GM08714 (cell line): ENCODE data around the gene ABCB6.

Experiments used
- H3K4me3 ChIP-seq: fragments of 200-500 bp; sonication (Bioruptor generic); 2 replicates; pipeline ENCODE4 v1.5.1; 2014; ENCODE audit warnings: mild to moderate bottlenecking, low read length, inconsistent platforms
- ZNF274 ChIP-seq: IDR thresholded peaks from 2 replicates; pipeline ENCODE4 v1.6.1; 2012; ENCODE audit warnings: mild to moderate bottlenecking, low read depth, low read length

ABCB6 gene

DNA sequence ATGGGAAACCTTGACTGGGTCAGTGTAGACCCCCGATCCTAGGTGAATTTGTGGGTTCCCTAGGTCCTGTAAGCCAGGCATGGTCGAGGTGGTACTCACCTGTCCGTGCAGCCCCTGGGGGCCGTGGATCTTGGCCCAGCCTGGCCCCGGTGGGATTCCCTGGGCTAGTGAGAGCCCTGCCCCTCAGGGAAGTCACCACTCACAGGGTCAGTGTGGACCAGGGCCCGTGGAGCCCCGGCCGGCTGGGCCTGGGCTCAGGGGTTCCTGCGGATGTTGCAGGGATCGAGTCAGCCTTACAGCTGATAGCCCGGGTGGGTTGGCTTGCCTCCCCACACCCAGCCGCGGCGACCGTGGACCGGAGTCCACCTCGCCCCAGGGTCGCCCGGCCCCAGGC is 10.2 kb upstream of the ABCB6 start:
- no peak for TF ChIP-seq ZNF274

DNA sequence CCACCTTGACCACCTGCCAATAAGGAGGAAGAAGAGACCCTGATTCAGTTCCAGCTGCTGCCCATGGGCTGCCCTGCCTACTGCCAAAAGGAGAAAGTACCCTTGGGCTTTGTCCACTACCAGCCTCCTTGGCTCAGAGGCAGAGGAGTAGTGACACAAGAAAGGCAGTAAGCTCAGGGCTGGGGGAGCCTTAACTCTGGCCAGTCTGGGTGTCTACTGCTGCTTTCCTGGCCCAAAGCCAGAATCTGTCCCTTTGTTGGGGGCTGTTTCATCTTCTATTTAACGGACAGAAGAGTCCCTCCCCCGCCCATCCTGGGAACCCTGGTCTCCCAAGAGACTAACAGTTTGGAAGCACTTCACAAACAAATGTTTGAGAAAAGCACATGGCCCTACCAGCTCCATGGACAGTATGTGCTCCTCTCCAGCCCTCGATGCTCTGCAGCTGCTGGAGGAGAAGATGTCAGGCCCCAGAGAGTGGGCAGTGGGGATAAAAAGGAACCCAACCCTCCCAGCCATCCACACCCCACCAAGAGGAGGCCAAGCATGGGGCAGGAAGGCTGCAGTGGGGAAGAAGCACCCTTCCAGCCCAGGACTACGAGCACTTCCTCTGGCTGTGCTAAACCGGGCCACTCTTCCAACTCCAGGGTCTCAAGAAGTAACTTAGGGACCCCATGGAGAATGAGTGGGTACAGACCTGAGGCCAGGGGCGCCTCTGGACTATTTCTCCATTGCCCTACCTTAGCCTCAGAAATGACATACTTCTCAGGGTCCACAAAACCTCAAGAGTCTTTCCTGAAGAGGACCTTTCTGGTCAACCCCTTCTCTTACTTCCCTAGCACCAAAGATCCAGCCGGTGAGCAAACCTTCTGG is 9.5 kb upstream of the ABCB6 start:
- TF ChIP-seq ZNF274: no peak
- H3K4me3 ChIP-seq: peak overlapping the region; percentile 92

More for the DNA sequence above, 10.2 kb upstream of the ABCB6 start:
- H3K4me3 ChIP-seq: peak overlapping the region; percentile 92

DNA sequence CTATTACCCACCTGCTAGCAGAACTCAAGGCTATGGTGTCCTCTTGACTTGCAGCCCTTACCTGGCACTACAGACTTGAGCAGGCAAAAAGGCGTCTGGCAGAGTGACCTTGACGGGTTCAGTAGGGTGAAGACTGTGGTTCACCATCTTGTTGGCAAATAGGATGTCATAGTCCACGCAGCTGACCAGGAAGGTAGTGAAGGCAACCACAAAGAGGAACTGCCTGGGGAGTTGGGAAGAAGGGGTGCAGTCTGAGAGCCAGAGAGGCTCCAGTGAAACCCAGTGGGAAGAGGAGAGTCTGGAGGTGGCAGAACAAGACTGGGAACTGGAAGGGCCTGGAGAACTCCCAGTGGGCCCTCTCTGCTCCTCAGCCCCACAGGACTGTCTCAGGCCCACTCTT is 6.6 kb upstream of the ABCB6 start:
- H3K4me3 ChIP-seq: no peak overlapping the region
- no peak for TF ChIP-seq ZNF274

DNA sequence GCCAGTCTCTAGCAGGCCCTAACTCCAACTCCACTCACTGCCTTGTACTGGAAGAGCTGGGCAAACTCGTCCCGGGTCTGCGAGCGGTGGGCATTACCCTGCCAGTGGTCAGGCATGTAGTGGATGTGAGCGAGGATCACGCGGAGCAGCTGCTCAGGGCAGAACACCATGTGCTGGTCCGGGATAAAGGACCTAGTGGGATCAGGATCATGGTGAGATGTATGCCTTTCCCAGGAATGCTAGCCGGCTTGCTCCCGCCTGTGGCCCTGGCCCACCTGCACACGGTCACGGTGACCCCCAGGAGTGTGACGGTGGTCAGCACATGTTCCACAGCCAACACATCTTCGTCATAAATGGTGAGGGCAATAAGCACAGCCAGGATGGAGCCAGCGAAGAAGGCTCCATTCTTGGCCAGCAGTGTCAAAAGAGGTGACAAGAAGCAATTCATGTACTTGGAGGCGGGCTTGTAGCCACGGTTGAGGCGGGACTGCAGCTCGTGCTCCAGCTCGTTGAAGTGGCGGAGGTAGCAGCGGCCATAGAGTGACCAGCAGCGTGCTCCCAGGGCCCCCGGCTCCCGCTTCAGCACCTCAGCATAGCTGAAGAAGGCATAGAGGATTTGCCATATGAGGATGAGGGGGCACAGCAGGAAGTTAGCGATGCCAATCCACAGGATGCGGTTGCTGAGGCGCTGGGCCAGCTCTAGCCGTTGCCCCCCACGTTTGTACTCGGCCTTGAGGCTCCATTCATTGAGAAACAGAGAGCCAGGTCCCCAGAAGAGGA is 5.3 kb upstream of the ABCB6 start:
- no peak for TF ChIP-seq ZNF274

DNA sequence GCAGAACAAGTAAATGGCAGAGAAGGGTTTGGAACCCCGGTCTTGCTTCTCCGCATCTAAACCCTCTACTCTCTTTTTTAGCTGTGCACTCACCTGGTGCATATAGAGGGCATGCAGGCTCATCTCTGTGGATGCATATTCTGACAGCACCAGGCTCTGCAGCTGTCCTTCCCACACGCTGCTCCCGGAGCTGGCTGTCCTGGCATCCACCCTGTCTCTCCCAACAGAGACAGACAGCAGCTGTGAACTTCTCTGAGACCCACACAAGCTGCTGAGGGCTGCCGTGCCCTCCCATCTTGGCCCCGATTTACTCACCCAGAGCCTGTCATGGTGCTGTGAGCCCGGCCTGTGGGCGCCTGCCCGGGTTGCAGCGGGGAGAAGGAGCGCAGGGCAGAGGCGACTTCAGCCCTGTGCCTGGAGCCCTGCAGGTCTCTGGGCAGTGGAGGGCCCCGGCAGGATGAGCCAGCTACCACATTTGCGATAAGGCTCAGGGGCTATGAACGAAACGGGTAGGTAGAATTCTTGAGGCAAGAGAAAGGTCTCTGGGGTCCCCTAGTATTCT is 3.3 kb upstream of the ABCB6 start:
- no peak for TF ChIP-seq ZNF274
- no peak overlapping the region for H3K4me3 ChIP-seq

More for the DNA sequence above, 5.3 kb upstream of the ABCB6 start:
- H3K4me3 ChIP-seq: no peak overlapping the region

DNA sequence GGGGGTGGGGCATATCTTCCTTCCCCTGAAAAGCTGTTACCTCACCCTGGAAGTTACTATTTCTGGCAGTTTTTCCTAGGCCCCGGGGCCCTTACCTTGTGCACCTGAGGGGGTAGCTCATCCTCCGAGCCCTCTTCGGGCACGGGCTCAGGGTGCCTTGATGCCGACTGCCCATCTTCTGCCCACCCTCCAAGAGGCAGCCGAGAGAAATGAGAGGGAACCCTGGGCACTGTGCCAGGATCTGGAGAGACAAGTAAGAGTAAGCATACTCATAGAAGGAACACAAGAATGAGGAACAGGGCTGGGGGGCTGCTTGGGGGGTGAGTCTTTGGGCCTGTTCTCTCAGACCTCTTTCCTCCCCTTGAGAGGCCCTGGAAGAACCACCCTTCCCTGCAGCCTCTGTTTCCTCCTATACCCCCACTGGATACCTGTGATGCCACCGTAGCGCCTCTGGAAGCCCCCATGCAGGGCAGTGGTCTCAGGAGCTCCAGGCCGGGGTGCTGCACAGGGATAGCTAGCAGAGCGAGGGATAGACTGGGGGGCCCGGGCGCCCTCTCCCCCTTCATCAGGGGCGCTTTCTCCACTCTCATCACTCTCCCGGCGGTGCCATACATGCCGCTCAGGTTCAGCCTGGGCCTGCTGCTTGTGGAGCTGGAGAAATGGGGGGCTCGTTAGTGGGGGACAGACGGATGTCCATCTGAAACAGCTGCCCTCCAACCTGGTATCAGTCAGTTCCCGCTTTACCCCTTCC is 2.1 kb upstream of the ABCB6 start:
- no peak for TF ChIP-seq ZNF274
- H3K4me3 ChIP-seq: no peak overlapping the region

DNA sequence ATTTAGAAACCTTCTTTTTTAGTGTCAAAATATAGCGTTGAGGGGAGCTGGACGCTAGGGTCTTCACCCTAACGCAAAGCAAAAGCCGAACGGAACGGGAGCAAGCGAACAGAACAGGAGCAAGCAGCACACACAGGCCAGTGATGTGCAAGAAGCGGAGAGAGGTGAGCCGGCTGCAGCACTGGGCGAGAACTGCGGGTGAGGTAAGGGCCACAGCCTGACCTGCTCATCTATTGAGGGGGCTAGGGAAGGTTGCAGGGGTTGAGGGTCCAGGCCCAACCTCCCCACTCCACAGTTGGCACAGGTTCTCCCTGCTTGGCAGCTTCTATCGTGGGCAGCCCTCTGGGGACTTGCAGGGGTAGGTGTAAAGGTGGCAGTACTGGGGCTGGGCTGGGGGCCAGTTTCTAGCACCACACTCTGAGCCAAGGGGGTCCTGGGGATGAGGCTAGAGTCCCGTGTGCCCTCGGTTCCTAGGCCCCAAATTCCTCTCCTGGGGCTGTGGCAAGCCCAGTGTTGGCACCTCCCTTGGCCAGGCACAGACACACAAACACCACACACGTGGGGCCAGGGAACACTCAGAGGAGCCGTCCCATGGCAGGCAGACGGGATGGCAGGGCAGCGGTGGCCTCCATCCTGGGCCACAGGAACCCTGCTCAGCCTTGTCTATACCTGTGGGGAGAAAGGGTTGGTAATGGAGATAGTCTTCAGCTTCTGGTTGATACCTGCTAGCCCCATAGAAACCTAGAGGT is 1.2 kb upstream of the ABCB6 start:
- TF ChIP-seq ZNF274: no peak

DNA sequence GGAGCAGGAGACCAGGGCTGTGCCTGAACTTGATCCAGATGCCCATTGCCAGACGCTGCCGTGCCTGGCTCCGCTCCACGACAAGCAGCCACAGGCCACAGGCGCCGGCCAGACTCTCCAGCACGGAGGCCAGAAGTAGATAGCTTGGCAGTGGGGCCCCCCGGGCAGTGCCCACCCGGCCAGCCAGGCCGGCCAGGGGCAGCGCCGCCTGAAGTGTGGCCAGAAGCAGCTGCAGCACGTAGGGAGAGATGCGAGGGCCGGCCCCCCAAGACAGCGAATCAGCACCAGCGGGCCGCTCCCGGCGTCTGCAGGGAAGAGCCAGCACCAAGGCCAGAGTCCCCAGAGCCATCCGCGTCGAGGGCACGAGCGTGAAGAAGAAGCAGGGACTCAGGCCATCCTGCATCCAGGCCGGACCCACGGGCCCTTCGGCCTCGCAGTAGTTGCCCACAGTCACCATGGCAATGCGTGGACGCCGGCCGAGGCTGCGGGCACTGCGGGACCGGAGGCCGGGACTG is 484 bp downstream of the ABCB6 start:
- TF ChIP-seq ZNF274: no peak

More for the DNA sequence above, 1.2 kb upstream of the ABCB6 start:
- no peak overlapping the region for H3K4me3 ChIP-seq

DNA sequence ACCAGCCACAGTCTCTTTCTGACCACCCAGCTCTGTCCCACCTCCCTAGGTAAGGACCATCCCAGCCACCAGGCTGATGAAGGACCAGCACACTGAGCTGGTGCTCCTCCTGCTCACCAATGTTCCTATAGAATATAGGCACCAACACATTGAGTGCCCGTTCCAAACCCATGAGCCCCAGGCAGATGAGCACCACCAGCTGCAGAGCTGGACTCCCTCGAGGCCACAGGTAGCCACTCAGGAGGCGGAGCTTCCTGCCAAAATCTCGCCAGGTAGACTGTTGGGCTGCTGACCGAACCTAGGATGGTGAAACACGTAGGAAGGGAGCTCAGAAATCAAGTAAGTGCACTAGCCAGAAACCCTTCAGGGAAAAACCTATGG is 2.2 kb downstream of the ABCB6 start:
- no peak for TF ChIP-seq ZNF274
- no peak overlapping the region for H3K4me3 ChIP-seq

More for the DNA sequence above, 484 bp downstream of the ABCB6 start:
- peak overlapping the region; percentile 68; the same call in 1 of the 2 replicates for H3K4me3 ChIP-seq

DNA sequence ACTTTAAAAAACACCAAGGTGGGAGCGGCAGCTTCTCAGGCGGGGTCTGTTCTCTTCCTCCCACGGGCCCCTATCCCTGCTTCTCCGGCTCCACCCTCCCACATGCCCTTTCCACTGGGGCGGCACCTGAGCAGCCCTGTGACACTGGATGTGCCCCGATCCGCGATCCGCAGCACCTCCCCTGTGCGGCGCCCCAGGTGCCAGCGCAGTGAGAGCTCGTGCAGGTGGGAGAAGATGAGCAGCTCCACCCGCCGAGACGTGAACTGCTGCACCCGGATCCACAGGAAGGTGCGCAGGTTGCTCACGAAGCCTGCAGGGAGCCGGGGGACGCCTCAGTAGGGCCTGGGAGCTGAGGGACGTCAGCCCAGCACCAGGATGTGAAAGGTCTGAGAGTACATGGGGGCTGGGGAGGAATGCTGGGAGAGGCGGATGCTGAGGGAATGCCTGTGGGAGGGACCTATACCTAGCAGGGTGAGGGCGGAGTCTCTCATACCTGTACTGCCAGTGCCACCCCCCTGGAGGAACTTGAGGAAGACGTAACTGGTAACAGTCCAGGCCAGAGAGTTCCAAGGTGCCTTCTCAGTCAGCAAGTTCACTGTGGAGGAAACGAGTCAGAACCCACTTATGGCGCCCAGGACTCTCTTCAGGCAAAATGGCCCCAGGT is 2.8 kb downstream of the ABCB6 start:
- no peak for TF ChIP-seq ZNF274
- H3K4me3 ChIP-seq: no peak overlapping the region

DNA sequence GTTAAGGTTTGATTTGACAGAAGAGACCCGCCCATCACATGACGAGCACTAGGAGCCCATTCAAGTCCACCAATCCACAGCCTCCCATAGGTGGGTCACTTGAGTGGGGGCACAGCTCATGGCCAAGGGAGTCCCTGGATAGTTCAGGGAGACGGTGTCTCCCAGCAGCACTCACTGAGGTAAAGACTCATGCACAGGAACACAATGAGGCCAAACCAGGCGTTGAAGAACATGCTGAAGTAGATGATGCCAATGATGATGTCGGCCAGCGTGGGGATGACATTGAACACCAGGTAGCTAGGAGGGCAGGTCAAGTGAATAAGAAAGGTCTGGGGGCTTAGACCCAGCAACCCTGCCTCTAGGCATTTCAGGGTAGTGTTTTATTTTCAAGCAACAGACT is 4.0 kb downstream of the ABCB6 start:
- no peak for TF ChIP-seq ZNF274
- H3K4me3 ChIP-seq: no peak overlapping the region

DNA sequence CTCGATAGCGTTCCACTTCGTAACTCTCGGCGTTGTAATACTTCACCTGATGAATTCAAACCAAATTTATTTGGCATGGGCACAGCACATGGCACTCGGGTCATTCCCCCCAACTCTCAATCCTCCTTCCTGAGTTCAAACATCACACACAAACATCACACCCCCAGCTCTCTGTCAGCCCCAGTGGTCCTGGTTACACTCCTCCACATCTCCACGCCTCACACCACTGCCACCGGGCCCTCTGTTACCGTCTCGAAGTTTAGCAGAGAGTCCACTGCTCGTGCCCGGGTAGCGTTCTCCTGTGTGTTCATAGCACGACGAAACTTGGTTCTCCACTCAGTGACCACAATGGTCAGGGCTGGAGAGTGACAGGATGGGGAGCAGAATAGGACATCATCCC is 4.6 kb downstream of the ABCB6 start:
- TF ChIP-seq ZNF274: no peak
- H3K4me3 ChIP-seq: no peak overlapping the region
